Colonic mucosa (tissue), 4 donors: Measurements from ENCODE around the gene TAF10. TPM values are rescaled to one million over a fixed set of nuclear protein-coding genes. Genes with fewer than 3 reads are reported as not detected.

Source experiments
- DNase-seq: peaks from one replicate; pipeline ENCODE4 v3.0.0-alpha.2; 2020
- H3K27ac ChIP-seq: fragments of 200-600 bp; one replicate; pipeline ENCODE4 v1.8.0; 2021
- H3K27me3 ChIP-seq: fragments of 200-600 bp; one replicate; pipeline ENCODE4 v1.8.0; 2021
- H3K36me3 ChIP-seq: fragments of 200-600 bp; one replicate; pipeline ENCODE4 v1.8.0; 2021
- H3K4me1 ChIP-seq: fragments of 200-600 bp; one replicate; pipeline ENCODE4 v1.8.0; 2021; ENCODE audit warnings: mild to moderate bottlenecking
- H3K4me3 ChIP-seq: fragments of 200-600 bp; one replicate; pipeline ENCODE4 v1.8.0; 2021
- H3K9ac ChIP-seq, 2 donors: one replicate each; pipeline ENCODE4 v1.7.0; 2013; ENCODE audit warnings: control low read depth in 2 of 2, low read depth in 2 of 2, low read length in 2 of 2
- H3K9me3 ChIP-seq: fragments of 200-600 bp; one replicate; pipeline ENCODE4 v1.8.0; 2021
- intact Hi-C: fragments of 100-400 bp; cut with DNase I; formaldehyde crosslinking; loops from one replicate; pipeline ENCODE4 v1.14.1; 2022
- total RNA-seq, 2 donors: library from RNA; stranded (reverse); fragmentation: NEBNext Ultra II Directional in 1 of 2; extraction: Animal tissue kit (Norgen Biotek cat#: 25700) in 1 of 2; gene quantifications; one replicate each; pipeline ENCODE4 v1.2.1, GENCODE V29; 2021
- TF ChIP-seq, protein P1 (sequence below): fragments of 200-600 bp; IDR thresholded peaks from one replicate; pipeline ENCODE4 v1.8.0; 2022; ENCODE audit warnings: antibody characterized with exemption, mild to moderate bottlenecking
- donor health status: healthy.
- donor health status: DM: no; HTN: no; CAD: no.
- donor health status: DM: no; HTN: no; CAD: no.

Gene TAF10
- total RNA-seq, 2 donors from 2014 or later = 123 to 142 TPM

DNA sequence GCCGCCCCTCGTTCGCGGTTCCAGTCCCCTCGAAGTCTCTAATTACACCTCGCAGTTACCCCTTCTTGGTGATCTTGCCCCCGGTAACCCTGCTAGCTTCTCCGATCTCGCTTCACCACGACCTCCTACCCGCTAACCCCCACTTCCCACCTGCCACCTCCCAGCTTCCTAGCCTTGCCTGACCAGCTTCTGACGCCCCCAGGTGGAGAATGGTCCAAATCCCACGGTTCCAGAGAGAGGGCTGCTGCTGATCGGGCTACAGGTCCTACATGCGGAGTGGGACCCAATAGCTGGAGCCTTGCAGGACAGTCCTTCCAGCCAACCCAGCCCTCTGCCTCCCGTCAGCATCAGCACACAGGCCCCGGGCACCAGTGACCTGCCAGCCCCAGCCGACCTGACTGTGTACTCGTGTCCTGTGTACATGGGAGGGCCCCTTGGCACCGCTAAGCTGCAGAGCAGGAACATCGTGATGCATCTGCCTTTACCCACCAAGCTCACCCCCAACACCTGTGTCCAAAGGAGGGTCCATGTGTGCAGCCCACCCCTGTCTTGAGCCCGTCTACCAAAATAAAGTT lies 40.5 kb downstream of the TAF10 start:
- Histone ChIP-seq H3K9me3 (no peaks in the 10 kb centered on the region), H3K4me3 (no peak overlapping the region), H3K36me3 (no peaks in the 10 kb centered on the region), H3K4me1 (no peaks in the 10 kb centered on the region), H3K27ac (no peak overlapping the region), H3K27me3 (no peaks in the 10 kb centered on the region), H3K9ac (no peak overlapping the region)
- DNase-seq = no peak
- intact Hi-C loops = no loop called here
- TF ChIP-seq, protein P1, sequence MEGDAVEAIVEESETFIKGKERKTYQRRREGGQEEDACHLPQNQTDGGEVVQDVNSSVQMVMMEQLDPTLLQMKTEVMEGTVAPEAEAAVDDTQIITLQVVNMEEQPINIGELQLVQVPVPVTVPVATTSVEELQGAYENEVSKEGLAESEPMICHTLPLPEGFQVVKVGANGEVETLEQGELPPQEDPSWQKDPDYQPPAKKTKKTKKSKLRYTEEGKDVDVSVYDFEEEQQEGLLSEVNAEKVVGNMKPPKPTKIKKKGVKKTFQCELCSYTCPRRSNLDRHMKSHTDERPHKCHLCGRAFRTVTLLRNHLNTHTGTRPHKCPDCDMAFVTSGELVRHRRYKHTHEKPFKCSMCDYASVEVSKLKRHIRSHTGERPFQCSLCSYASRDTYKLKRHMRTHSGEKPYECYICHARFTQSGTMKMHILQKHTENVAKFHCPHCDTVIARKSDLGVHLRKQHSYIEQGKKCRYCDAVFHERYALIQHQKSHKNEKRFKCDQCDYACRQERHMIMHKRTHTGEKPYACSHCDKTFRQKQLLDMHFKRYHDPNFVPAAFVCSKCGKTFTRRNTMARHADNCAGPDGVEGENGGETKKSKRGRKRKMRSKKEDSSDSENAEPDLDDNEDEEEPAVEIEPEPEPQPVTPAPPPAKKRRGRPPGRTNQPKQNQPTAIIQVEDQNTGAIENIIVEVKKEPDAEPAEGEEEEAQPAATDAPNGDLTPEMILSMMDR = no peak

DNA sequence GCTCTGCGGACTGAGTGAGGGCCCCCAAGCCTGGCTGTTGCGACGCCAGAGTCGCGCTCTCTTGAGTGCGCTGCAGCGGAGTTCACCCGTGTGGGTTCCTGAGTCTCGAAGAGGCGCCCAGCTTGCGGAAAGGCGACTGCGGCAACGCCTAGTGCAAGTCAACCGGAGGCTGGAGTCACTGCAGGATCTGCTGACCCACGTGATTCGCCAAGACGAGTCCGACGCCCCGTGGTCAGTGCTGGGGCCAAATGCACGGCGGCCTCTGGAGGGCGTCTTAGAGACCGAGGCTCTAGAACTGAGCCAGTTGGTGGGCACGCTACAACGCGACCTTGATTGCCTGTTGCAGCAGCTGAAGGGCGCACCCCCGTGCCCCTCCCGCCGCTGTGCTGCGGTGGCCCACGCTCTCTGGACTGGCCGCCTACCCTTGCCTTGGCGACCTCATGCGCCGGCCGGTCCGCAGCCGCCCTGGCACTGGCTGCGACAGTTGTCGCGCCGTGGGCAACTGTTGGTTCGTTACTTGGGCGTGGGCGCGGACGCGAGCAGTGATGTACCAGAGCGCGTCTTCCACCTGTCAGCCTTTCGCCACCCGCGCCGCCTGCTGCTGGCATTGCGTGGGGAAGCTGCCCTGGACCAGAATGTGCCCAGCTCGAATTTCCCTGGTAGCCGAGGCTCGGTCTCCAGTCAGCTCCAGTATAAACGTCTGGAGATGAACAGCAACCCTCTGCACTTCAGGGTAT lies 41.2 kb downstream of the TAF10 start:
- H3K27ac ChIP-seq = no peak overlapping the region
- no peaks in the 10 kb centered on the region for H3K9me3 ChIP-seq
- no peaks in the 10 kb centered on the region for H3K27me3 ChIP-seq
- DNase-seq = no peak
- intact Hi-C loops = no loop called here
- no peaks in the 10 kb centered on the region for H3K36me3 ChIP-seq
- H3K4me3 ChIP-seq = no peak overlapping the region
- H3K4me1 ChIP-seq = no peaks in the 10 kb centered on the region
- H3K9ac ChIP-seq = no peak overlapping the region
- TF ChIP-seq, protein P1 = no peak

DNA sequence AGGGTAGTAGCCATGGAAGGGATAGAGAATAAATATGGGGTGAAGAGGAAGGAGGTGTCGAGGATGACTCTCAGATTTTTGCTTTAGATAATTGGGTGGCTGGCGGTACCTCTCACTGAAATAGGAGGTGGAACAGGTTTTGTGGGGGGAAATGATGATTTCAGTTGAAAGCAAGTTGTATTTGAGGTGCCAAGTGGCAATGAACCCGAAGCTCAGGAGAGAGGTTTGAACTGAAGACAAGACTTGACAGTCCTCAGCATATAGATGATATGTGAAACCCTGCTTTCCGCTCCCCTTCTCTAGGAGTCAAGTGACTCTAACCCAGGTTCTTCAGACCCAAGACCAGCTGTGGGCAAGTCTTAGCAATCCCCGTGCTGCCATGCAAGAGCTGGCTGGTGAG lies 42.3 kb downstream of the TAF10 start:
- Histone ChIP-seq H3K36me3 (no peaks in the 10 kb centered on the region), H3K4me1 (no peaks in the 10 kb centered on the region), H3K27ac (no peak overlapping the region), H3K9me3 (no peaks in the 10 kb centered on the region), H3K4me3 (no peak overlapping the region), H3K9ac (no peak overlapping the region), H3K27me3 (no peaks in the 10 kb centered on the region)
- DNase-seq = no peak
- TF ChIP-seq, protein P1 = no peak
- intact Hi-C loops = no loop called here

DNA sequence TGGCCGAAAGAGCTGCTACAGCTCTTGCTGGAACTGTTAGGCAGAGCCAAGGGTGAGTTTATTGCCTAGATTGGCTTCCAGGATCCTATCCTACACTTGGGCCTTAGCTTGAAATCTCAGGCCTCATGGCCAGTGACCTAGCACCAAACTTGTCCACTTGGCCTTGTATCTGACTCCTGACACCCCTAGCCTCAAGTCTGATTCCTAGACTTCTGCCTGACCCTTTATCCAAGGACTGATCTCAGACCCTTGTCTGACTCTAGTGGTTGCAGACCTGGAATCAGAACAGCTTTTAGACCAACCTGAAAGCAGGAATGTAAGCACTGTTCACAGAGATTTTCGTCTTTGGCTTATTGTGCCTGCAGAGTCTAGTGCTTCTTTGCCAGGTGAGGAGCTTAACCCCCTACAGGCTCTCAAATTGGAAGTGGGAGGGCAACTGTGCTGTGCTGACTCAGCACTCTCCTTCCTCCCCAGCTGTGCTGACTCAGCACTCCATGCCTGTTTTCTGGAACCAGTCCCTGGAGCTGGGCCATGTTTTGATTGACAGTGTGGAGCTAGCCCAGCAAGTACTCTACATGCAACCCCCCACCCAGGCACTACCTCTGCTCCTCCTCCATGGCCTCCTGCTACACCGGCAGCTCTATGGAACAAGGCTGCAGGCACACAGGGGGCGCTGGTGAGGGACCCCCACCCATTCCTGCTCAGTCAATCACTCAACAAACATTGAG lies 43.7 kb downstream of the TAF10 start:
- TF ChIP-seq, protein P1 = no peak
- intact Hi-C loops = no loop called here

DNA sequence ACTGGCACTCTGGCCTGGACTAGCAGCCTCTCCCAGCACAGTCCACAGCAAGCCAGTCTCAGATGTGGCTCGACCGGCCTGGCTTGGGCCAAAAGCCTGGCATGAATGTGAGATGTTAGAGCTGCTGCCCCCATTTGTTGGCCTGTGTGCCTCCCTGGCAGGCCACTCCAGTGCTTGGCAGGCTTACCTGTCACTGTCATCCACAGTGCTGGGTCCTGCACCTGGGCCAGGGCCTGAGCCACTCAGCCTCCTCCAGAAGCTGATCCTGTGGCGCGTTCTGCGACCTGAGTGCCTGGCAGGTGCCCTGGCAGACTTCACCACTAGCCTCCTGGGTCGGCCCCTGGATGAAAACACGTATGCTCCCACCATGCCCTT lies 44.7 kb downstream of the TAF10 start:
- H3K4me3 ChIP-seq = no peak overlapping the region
- H3K9ac ChIP-seq = no peak overlapping the region
- no peaks in the 10 kb centered on the region for H3K36me3 ChIP-seq
- intact Hi-C loops = no loop called here
- no peaks in the 10 kb centered on the region for H3K27me3 ChIP-seq
- no peaks in the 10 kb centered on the region for H3K9me3 ChIP-seq
- DNase-seq = no peak
- H3K27ac ChIP-seq = no peak overlapping the region
- TF ChIP-seq, protein P1 = no peak
- H3K4me1 ChIP-seq = no peaks in the 10 kb centered on the region

More for the DNA sequence above, 43.7 kb downstream of the TAF10 start:
- DNase-seq = no peak
- no peak overlapping the region for H3K4me3 ChIP-seq
- H3K4me1 ChIP-seq = no peaks in the 10 kb centered on the region
- H3K9ac ChIP-seq = no peak overlapping the region
- no peak overlapping the region for H3K27ac ChIP-seq
- no peaks in the 10 kb centered on the region for H3K36me3 ChIP-seq
- H3K27me3 ChIP-seq = no peaks in the 10 kb centered on the region
- H3K9me3 ChIP-seq = no peaks in the 10 kb centered on the region
